ENCODE data around the gene PRPF6. TPM values are rescaled to one million over a fixed set of nuclear protein-coding genes. Genes with fewer than 3 reads are reported as not detected.
"Not testable (repeated sequence)": the region's sequence is repeated elsewhere in the genome, so short reads cannot be mapped to it uniquely, and the experiment has no call there.

The PRPF6 gene
- total and polyA plus RNA-seq, 2 of the 13 experiments (the other 11 are each of a cell fraction or from before 2014, with no cell fraction given) = 63.7 to 101 TPM

DNA sequence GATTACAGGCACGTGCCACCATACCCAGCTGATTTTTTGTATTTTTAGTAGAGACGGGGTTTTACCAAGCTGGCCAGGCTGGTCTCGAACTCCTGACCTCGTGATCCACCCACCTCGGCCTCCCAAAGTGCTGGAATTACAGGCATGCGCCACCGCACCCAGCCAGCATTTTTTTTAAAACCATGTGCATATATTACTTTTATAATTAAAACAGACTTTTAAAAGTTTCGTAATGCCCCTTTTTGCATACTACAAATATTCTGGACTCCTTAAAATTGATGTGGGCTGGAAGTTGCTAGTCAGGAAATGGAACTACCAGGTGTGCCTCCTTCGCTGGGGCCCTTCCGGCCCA lies 9.0 kb upstream of the PRPF6 start:
- H3K36me3 ChIP-seq (replicated peaks in 1 of 2; ENCODE audit: control insufficient read depth in 1 of 2, insufficient read depth in 2 of 2, low read length in 2 of 2); ATAC-seq; H3K27me3 ChIP-seq (ENCODE audit: control insufficient read depth in 1 of 2, insufficient read depth in 2 of 2, low read length in 2 of 2); H3K9me3 ChIP-seq (ENCODE audit: low read length); H2AFZ ChIP-seq (ENCODE audit: low read length); BruUV-seq (replicated peaks); CTCF ChIA-PET (ENCODE audit: low intra/inter-chr PET ratio, low total read pairs); H4K20me1 ChIP-seq (ENCODE audit: insufficient read depth, low read length); in situ Hi-C loops (cut with HindIII; ENCODE audit: extremely low pct_ligation_motif_present, low pct_unique_long_range_greater_than_20kb); FAIRE-seq; DNase-seq (ENCODE audit: low spot score): not testable (repeated sequence)
- Histone ChIP-seq H3K9ac (ENCODE audit: insufficient read depth, low read depth, low read length) (peak overlapping the region; percentile 48; the same call in 1 of the 2 replicates), H3K4me3 (replicated peaks in 1 of 3; ENCODE audit: insufficient read depth in 1 of 3, low read depth in 2 of 3, low read length in 3 of 3) (peak overlapping the region in 2 of 3 experiments; percentile 34 to 64; a peak in 3 of 6 replicates), H3K27ac (ENCODE audit: extremely low read length, insufficient read depth, low read length) (peak overlapping the region; percentile 37), H3K4me1 (ENCODE audit: insufficient read depth, low read length) (peaks cover 48% of the 10 kb centered on the region), H3K79me2 (ENCODE audit: insufficient read depth, low read length) (peaks cover 13% of the 10 kb centered on the region), H3K4me2 (ENCODE audit: low read depth, low read length) (peak overlapping the region; percentile 91)
- intact Hi-C loops (cut with micrococcal nuclease; ENCODE audit: unreplicated experiment) = loop anchor here (5.0 kb wide), 1 partner anchor 435 kb away; the partner anchor contains the start of gene PTK6
- WGBS (ENCODE audit: low lambda C conversion rate) = 63% methylated on average over 10 of the region's 10 CpGs
- TF ChIP-seq ZNF563 (CRISPR knock-in tag; IDR thresholded peaks at IDR 0.05) (peak; percentile 40; the same call in 1 of the 2 replicates), ZNF460 (CRISPR knock-in tag; IDR thresholded peaks at IDR 0.05; ENCODE audit: borderline replicate concordance) (peak; percentile 55; the same call in 1 of the 2 replicates), CEBPB (IDR thresholded peaks at IDR 0.05; ENCODE audit: borderline replicate concordance, low read depth, low read length) (0 out of 2 replicates have a peak, but pooled peaks have one; percentile 7)
- TF ChIP-seq, protein P1, sequence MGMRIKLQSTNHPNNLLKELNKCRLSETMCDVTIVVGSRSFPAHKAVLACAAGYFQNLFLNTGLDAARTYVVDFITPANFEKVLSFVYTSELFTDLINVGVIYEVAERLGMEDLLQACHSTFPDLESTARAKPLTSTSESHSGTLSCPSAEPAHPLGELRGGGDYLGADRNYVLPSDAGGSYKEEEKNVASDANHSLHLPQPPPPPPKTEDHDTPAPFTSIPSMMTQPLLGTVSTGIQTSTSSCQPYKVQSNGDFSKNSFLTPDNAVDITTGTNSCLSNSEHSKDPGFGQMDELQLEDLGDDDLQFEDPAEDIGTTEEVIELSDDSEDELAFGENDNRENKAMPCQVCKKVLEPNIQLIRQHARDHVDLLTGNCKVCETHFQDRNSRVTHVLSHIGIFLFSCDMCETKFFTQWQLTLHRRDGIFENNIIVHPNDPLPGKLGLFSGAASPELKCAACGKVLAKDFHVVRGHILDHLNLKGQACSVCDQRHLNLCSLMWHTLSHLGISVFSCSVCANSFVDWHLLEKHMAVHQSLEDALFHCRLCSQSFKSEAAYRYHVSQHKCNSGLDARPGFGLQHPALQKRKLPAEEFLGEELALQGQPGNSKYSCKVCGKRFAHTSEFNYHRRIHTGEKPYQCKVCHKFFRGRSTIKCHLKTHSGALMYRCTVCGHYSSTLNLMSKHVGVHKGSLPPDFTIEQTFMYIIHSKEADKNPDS (CRISPR knock-in tag; IDR thresholded peaks at IDR 0.05) = 0 out of 2 replicates have a peak, but pooled peaks have one; percentile 34
- TF ChIP-seq, protein P2, sequence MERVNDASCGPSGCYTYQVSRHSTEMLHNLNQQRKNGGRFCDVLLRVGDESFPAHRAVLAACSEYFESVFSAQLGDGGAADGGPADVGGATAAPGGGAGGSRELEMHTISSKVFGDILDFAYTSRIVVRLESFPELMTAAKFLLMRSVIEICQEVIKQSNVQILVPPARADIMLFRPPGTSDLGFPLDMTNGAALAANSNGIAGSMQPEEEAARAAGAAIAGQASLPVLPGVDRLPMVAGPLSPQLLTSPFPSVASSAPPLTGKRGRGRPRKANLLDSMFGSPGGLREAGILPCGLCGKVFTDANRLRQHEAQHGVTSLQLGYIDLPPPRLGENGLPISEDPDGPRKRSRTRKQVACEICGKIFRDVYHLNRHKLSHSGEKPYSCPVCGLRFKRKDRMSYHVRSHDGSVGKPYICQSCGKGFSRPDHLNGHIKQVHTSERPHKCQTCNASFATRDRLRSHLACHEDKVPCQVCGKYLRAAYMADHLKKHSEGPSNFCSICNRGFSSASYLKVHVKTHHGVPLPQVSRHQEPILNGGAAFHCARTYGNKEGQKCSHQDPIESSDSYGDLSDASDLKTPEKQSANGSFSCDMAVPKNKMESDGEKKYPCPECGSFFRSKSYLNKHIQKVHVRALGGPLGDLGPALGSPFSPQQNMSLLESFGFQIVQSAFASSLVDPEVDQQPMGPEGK (CRISPR knock-in tag; IDR thresholded peaks at IDR 0.05) = 0 out of 2 replicates have a peak, but pooled peaks have one; percentile 4
- TF ChIP-seq, protein P3, sequence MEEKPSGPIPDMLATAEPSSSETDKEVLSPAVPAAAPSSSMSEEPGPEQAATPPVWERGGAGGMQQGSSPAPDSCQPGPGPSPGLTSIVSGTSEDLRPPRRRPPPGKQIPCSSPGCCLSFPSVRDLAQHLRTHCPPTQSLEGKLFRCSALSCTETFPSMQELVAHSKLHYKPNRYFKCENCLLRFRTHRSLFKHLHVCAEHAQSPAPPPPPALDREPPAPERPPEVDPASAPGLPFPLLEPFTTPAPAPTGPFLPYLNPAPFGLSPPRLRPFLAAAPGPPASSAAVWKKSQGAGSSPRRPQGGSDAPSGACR (CRISPR knock-in tag; IDR thresholded peaks at IDR 0.05) = 0 out of 2 replicates have a peak, but pooled peaks have one; percentile 51
- TF ChIP-seq, protein P4, sequence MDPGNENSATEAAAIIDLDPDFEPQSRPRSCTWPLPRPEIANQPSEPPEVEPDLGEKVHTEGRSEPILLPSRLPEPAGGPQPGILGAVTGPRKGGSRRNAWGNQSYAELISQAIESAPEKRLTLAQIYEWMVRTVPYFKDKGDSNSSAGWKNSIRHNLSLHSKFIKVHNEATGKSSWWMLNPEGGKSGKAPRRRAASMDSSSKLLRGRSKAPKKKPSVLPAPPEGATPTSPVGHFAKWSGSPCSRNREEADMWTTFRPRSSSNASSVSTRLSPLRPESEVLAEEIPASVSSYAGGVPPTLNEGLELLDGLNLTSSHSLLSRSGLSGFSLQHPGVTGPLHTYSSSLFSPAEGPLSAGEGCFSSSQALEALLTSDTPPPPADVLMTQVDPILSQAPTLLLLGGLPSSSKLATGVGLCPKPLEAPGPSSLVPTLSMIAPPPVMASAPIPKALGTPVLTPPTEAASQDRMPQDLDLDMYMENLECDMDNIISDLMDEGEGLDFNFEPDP (CRISPR knock-in tag; conservative IDR thresholded peaks at IDR 0.05) = 0 out of 2 replicates have a peak, but pooled peaks have one; percentile 63
- POLR2A ChIA-PET = interaction anchor here (0.7 to 3.6 kb wide), 4 partner anchors 8 to 21 kb away, joined by 3 to 36 read pairs (median 7); partner anchors contain the start of genes PRPF6 and UCKL1

Measured in HepG2 (cell line).